Middle frontal gyrus (tissue), 1 donor: ENCODE results near the gene CEP55.
"Not testable (repeated sequence)": the region's sequence is repeated elsewhere in the genome, so short reads cannot be mapped to it uniquely, and the experiment has no call there.

Experiments used
- DNase-seq: peaks from one replicate; pipeline ENCODE4 v3.0.0-alpha.2; 2015; ENCODE audit warnings: low spot score; ENCODE audit errors: extremely low spot score

CEP55 gene

GRCh38 chr10:93496322-93497041 lies at the start of gene CEP55:
Gene CEP55 (plus strand): TSS chr10:93496612. CDS start chr10:93500052, 3,440 bp downstream.
- peak; percentile 86 for DNase-seq

DNA sequence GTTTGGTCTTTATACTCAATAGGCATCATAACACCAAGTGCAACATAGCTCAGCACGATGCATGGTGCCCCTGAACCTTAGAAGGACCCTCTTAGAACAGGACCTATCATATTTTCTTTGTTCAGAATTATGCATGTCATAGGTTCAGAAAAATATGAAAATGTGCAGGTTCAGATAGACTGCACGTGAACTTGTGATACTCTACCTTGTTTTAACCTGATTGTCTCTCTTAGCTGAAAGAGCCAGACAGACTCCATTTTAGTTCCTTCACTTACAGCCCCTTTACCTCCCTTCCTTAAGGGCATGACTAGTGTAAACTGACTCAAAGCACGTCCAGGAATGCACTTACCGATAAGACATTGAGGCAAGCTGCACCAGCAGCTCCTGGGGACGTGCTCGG lies 49.4 kb upstream of the CEP55 start:
- DNase-seq = no peak

GRCh38 chr10:93447970-93448369 lies 48.4 kb upstream of the CEP55 start:
- no peak for DNase-seq

- DNase-seq = no peak
These were observed 45.0 kb upstream of the CEP55 start for GRCh38 chr10:93451244-93451947.

DNA sequence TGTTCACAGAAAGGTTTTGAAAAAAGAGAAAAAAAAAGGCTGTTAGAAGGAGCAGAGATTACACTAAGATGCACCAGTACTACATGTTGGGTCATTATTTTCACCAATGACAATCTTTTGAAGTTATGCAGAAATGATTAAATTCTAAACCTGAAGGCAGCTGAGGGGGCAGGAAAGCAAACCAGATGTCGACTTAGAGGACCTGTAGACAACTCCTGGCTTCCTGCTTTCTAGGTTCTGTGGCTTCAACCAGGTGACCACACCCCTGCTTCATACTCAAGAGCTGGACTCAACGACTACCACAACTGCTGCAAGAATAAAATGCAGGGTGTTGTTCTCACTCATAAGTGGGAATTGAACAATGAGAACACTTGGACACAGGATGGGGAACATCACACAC lies 44.3 kb upstream of the CEP55 start:
- DNase-seq = no peak

DNA sequence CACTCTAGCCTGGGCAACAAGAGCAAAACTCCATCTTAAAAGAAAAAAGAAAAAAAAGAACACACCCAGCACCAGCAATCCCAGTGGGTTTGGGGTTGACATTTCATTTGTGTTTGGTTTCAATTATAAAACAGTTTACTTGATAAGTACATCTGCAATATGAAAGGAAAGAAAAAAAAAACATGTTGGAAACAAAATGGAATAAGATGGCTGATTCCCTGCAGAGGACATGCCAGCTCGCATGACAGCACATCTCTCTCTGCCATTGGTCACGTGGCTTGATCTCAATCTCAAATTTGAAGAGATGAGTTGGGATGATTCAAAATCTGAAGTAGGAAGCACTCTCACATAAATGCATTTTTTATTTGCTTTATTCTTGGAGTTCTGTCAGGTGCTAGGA lies 42.3 kb upstream of the CEP55 start:
- DNase-seq = no peak

GRCh38 chr10:93454736-93455135 lies 41.7 kb upstream of the CEP55 start:
- no peak for DNase-seq

- no peak for DNase-seq
These were observed 39.9 kb upstream of the CEP55 start for GRCh38 chr10:93456480-93456879.

- DNase-seq = no peak
These were observed 38.9 kb upstream of the CEP55 start for GRCh38 chr10:93457511-93457910.

- DNase-seq = no peak
These were observed 37.6 kb upstream of the CEP55 start for GRCh38 chr10:93458821-93459257.

DNA sequence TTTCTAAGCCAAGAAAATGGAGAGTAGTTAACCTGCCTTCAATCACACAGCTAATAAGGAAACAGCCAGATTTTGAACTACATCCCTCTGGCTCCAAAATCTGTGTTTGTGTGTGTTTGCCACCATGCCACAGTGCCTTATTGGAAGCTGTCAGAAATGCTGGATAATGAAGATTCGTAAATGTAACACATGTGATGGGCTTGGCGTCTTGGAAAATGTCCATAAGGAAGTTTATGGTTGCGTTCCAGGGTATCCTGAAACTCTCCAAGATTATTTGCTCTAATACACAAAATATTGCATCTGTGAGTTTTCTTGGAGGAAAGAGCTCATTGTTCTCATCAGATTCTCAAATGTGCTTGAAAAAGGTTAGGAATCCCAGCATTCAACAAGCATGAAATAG lies 36.9 kb upstream of the CEP55 start:
- no peak for DNase-seq

- DNase-seq = no peak
These were observed 35.2 kb upstream of the CEP55 start for GRCh38 chr10:93461109-93461806.

- DNase-seq = no peak
These were observed 34.6 kb upstream of the CEP55 start for GRCh38 chr10:93461807-93462178.

DNA sequence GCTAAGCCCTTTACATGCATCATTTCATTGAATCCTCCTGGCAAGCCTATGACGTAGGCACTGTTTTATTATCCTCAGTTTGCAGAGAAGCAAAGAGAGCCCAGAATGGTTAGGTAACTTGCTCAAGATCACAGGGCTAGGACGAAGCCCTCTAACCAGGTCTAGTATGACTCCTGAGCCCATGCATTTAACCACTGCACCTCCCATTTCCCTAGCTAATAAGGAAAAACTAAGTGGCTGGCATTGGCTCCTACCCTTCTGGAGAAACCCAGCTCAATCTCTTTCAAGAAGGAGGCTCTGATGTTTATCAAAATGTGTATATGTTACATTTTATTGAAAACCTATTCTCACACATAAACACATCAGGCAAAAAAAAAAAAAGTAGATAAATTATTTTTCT lies 34.0 kb upstream of the CEP55 start:
- DNase-seq = no peak

DNA sequence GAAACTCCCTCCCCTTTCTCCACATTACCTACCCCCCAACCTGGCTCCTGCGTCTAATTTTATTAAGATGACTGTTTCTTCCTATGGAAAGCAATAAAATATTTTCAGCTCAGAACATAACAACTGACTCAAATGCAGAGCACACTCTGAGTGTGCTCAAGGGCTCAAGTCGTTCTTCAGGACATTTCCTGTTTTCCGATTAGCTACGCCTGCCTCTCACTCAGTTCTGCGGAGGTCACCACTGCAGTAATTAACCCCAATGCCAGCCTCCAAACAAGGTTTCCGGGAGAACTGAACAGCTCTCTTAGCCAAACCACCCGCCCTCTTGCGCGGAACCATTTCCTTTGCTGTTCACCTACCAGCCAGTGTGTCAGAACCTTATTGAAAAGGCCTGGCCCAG lies 33.5 kb upstream of the CEP55 start:
- DNase-seq = no peak

DNA sequence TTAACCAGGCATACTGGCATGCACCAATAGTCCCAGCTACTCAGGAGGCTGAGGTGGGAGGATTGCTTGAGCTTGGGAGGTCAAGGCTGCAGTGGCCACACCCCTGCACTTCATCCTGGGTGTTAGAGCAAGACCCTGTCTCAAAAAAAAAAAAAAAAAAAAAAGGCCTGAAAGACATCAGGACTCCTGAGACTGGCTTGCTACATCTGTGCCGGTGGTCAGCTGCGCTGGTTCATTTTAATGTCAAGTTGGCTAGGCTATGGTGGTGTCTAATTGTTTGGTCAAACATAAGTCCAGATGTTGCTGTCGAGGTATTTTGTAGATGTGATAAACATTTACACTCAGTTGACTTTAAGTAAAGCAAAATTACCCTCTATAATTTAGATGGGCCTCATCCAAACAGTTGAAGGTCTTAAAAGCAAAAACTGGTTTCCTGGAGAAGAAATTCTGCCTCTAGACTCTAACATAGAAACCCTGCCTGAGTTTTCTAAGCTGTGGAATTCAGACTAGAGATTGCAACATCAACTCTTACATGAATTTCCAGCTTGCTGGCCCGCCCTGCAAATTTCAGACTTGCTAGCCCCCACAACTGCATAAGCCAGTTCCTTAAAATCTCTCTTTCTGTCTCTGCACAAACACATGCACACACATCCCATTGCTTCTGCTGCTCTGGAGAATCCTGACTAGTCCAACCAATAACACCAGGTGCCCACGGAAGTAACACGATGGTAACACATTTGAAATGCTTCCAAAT lies 32.5 kb upstream of the CEP55 start:
- no peak for DNase-seq

DNA sequence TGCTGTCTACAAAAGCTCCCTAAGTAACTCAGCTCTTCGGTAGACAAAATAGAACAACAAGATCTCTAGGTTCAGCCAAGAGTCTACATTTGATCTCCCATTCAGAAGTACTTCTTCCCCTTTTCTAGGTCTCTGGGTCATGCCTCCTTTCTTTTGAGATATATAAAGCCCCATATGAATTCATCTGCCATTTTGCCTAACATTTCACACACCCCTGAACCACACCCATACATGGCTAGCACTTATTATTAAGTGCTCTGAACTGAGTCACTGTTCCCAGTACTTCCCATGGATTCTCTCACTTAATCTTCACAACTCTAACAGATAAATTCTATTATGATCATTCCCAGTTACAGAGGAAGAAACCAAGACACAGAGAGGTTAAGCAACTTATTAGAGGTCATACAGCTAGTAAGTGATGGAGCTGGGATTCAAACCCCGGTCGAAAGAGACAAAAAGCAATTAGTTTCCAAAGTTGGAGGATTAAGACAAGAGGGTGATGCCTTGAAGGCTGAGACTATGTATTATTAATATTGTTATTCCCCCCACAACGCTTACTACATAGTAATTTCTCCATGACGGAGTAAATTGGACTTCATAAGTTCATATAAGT lies 31.5 kb upstream of the CEP55 start:
- DNase-seq = no peak

GRCh38 chr10:93465806-93466675 lies 30.4 kb upstream of the CEP55 start:
- DNase-seq = no peak

GRCh38 chr10:93467635-93468034 lies 28.8 kb upstream of the CEP55 start:
- DNase-seq = not testable (repeated sequence)
